Measurements from ENCODE around the gene TLCD3B.
"Not testable (repeated sequence)": the region's sequence is repeated elsewhere in the genome, so short reads cannot be mapped to it uniquely, and the experiment has no call there.

The TLCD3B gene

DNA sequence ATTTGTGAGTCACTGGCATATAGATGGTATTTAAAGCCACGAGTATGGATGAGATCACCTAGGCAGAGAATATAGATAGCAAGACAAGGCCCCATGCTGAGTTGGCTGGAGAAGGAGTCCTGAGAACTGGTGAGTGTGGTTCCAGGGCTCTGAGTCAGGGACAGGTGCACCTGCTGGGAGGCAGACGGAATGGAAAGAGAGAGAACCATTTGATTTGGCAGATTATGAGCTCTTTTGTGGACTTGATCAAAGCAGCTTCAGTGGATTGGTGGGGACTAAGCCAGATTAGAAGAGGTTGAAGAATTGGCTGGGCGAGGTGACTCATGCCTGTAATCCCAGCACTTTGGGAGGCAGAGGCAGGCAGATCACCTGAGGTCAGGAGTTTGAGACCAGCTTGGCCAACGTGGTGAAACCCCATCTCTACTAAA lies 12.3 kb downstream of the TLCD3B start:
- TF ChIP-seq, protein P1, sequence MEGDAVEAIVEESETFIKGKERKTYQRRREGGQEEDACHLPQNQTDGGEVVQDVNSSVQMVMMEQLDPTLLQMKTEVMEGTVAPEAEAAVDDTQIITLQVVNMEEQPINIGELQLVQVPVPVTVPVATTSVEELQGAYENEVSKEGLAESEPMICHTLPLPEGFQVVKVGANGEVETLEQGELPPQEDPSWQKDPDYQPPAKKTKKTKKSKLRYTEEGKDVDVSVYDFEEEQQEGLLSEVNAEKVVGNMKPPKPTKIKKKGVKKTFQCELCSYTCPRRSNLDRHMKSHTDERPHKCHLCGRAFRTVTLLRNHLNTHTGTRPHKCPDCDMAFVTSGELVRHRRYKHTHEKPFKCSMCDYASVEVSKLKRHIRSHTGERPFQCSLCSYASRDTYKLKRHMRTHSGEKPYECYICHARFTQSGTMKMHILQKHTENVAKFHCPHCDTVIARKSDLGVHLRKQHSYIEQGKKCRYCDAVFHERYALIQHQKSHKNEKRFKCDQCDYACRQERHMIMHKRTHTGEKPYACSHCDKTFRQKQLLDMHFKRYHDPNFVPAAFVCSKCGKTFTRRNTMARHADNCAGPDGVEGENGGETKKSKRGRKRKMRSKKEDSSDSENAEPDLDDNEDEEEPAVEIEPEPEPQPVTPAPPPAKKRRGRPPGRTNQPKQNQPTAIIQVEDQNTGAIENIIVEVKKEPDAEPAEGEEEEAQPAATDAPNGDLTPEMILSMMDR (IDR thresholded peaks at IDR 0.05; ENCODE audit: low read depth, low read length, missing control alignments): no peak
- no peak for DNase-seq (ENCODE audit: extremely low read depth, low read depth)
- H3K4me3 ChIP-seq (replicated peaks; ENCODE audit: low read depth, low read length): no peak overlapping the region

DNA sequence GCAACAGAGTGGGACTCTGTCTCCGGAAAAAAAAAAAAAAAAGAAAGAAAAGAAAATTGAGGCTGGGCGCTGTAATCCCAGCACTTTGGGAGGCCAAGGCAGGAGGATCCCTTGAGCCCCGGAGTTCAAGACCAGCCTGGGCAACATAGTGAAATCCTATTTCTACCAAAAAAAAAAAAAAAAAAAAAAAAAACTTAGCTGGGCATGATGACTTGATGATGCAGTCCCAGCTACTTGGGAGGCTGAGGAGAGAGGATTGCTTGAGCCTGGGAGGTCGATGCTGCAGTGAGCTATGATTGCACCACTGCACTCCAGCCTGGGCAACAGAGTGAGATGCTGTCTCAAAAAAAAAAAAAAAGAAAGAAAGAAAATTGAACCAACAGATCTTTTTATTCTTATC lies 13.1 kb downstream of the TLCD3B start:
- not testable (repeated sequence) for DNase-seq (ENCODE audit: extremely low read depth, low read depth); H3K4me3 ChIP-seq (replicated peaks; ENCODE audit: low read depth, low read length)

DNA sequence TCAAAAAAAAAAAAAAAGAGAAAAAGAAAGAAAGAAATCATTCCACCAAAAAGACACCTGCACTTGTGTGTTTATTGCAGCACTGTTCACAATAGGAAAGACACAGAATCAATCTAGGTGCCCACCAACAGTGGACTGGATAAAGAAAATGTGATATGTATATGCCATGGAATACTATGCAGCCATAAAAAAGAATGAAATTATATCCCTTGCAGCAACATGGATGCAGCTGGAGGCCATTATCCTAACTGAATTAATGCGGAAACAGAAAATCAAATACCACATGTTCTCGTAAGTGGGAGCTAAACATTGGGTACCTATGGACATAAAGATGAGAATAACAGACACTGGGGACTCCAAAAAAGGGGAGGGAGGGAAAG lies 13.8 kb downstream of the TLCD3B start:
- H3K4me3 ChIP-seq (replicated peaks; ENCODE audit: low read depth, low read length): no peak overlapping the region
- TF ChIP-seq, protein P1 (IDR thresholded peaks at IDR 0.05; ENCODE audit: low read depth, low read length, missing control alignments): no peak
- no peak for DNase-seq (ENCODE audit: extremely low read depth, low read depth)

DNA sequence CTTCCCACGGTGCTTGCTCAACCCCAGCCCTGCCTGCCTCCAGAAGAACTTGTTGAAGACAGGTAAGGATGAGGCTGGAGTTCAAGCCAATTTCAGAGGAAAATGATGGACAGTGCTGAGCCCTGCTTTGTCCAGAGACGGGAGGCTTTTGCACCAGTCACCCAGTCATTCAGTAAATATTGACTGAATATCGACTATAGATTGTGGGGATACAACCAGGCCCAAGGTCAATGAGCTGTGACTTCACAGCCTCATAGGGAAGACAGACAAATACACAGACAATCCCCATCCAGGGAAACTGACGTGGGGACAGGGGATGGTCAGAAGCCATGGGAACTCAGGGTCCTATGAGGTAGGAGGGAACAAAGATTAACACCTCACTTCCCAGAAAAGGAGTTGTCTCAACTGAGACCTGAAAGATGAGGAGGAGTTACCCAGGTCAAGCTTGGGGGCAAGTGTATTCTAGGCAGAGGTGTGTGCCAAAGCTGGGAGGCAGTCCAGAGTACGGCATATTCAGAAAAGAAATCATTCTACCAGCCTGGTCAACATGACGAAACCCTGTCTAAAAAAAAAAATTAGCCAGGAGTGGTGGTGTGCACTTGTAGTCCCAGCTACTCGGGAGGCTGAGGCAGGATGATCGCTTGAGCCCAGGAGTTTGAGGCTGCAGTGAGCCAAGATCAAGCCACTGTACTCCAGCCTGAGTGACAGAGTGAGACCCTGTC lies 14.4 kb downstream of the TLCD3B start:
- TF ChIP-seq, protein P1 (IDR thresholded peaks at IDR 0.05; ENCODE audit: low read depth, low read length, missing control alignments): no peak
- no peak overlapping the region for H3K4me3 ChIP-seq (replicated peaks; ENCODE audit: low read depth, low read length)
- no peak for DNase-seq (ENCODE audit: extremely low read depth, low read depth)

DNA sequence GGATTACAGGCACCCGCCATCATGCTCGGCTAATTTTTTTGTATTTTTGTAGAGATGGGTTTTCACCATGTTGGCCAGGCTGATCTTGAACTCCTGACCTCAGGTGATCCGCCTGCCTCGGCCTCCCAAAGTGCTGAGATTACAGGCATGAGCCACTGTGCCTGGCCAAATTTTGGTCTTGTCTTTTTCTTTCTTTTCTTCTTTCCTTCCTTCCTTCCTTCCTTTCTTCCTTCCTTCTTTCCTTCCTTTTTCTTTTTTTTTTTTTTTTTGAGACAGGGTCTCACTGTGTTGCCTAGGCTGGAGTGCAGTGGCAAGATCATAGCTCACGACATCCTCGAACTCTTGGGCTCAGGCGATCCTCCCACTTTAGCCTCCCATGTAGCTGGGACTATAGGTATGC lies 15.6 kb downstream of the TLCD3B start:
- not testable (repeated sequence) for H3K4me3 ChIP-seq (replicated peaks; ENCODE audit: low read depth, low read length)

DNA sequence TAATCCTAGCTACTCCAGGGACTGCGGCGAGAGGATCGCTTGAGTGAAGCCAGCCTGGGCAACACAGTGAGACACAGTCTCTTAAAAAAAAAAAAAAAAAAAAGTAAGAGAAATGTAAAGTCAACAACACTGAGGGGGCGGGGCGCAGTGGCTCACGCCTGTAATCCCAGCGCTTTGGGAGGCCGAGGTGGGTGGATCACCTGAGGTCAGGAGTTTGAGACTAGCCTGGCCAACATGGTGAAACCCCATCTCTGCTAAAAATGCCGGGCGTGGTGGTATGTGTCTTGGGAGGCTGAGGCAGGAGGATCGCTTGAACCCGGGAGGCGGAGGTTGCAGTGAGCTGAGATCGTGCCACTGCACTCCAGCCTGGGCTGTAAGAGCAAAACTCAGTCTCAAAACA lies 18.5 kb downstream of the TLCD3B start:
- H3K4me3 ChIP-seq (replicated peaks; ENCODE audit: low read depth, low read length); DNase-seq (ENCODE audit: extremely low read depth, low read depth): not testable (repeated sequence)

More for the DNA sequence above, 15.6 kb downstream of the TLCD3B start:
- not testable (repeated sequence) for DNase-seq (ENCODE audit: extremely low read depth, low read depth)

DNA sequence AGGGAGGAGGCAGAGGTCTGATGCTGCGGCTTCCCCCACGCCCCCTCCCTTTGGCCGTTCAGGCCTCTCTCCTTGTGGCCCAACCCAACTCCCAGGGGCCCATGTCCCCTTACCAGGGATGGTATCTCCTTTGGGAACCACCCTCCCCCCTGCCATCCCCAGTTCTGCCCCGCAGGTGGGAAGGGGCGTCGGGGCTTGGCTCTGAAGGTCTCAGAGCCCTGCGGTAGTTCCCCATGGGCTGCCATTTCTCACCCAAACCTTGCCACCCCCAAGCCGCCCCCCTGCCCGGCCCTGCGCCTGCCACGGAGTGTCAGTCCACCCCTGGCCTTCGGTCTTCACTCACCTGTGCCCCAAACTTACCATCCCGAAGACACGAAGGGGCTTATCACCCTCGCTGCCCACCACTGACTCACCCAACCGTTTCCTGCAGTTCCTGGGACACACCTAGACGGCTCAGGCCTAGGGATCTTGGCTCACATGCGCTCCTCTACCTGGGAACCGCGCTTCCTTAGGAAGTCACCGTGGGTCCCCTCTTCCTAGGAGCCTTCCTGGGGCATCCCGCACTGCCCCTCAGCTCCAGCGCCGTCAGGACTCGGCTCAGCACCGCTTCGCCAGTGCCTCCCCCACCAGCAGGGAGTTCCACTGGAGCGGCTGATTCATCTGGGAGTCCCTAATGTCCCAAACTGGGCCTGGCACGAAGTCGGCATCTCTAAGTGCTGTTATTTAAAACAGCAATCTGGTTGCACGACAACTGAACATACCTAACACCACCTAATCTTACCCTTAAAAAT lies 19.2 kb downstream of the TLCD3B start:
- no peak for DNase-seq (ENCODE audit: extremely low read depth, low read depth)
- H3K4me3 ChIP-seq (replicated peaks; ENCODE audit: low read depth, low read length): no peak overlapping the region
- TF ChIP-seq, protein P1 (IDR thresholded peaks at IDR 0.05; ENCODE audit: low read depth, low read length, missing control alignments): no peak

DNA sequence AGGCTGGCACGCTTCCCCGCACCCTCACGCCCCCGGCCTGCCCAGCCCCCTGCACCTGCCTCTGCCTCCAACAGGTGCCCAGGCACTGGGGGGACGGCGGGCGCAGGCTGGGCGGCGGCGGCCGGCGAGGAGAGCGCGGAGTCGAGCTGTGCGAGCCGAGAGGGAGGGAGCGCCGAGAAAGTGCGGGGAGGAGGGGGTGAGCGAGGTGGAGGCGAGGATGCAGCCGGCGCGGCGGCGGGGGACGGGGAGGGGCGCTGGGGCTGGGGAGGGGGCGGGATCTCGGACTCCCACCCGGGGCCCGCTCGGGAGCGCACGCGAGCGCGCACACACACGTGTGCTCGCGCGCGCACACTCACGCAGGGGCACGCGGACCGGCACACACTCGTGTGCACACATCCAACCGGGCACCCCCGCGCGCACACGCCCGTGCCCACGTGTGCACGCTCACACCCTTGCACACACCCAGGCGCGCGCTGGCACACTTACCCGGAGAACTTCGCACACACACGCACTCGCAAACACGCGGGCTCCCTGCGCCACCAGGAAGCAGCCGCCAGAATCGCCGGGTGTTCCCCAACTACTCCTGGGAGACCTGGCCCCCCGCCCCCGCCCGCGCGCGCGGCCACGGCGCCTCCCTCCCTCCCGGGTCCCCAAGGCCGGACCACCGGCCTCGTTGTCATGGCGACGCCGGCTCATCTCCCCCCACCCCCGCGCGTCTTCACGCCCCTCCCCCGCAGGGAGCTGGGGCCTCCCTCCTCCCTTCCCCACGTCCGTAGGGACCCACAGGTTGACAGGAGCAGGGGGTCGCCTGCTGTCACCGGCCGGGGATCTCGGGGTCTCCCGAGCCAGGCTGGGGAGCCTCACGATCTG lies 20.0 kb downstream of the TLCD3B start, which contains the start of gene DOC2A:
Gene DOC2A (minus strand): TSS at position 184 of the 870 bp plus-strand sequence. CDS start 805 bp downstream, outside the sequence.
- TF ChIP-seq, protein P1 (IDR thresholded peaks at IDR 0.05; ENCODE audit: low read depth, low read length, missing control alignments): no peak
- DNase-seq (ENCODE audit: extremely low read depth, low read depth): no peak
- H3K4me3 ChIP-seq (replicated peaks; ENCODE audit: low read depth, low read length): peak within 1 kb of the TSS; percentile 38

Measured in HFF-Myc (cell line).